DND-41 (cell line): ENCODE data around the gene HHATL.

Source experiments
- ATAC-seq: fragments of 200-7000 bp; cut with Tn5 transposase; 3 replicates; pipeline ENCODE4 v1.9.1; 2021; ENCODE audit warnings: low read depth; ENCODE audit not compliant: insufficient read depth
- DNase-seq: peaks from one replicate; pipeline ENCODE4 v3.0.0-alpha.2; 2020
- H2AFZ ChIP-seq: 2 replicates; pipeline ENCODE4 v1.6.0; 2012; ENCODE audit warnings: low read depth, low read length
- H3K27ac ChIP-seq: 2 replicates; pipeline ENCODE4 v1.5.1; 2012; ENCODE audit warnings: low read length, inconsistent platforms
- H3K27me3 ChIP-seq: fragments of 200-600 bp; sonication (generic); 2 replicates; pipeline ENCODE4 v1.6.0; 2012; ENCODE audit warnings: low read length, mild to moderate bottlenecking, inconsistent platforms; ENCODE audit not compliant: insufficient read depth, poor library complexity
- H3K36me3 ChIP-seq: 2 replicates; pipeline ENCODE4 v1.5.1; 2012; ENCODE audit warnings: low read length, inconsistent platforms; ENCODE audit not compliant: insufficient read depth
- H3K4me1 ChIP-seq: 2 replicates; pipeline ENCODE4 v1.5.1; 2012; ENCODE audit warnings: mild to moderate bottlenecking, low read length; ENCODE audit not compliant: insufficient read depth
- H3K4me2 ChIP-seq: 2 replicates; pipeline ENCODE4 v1.6.0; 2012; ENCODE audit warnings: mild to moderate bottlenecking, moderate library complexity, low read length, inconsistent platforms; ENCODE audit not compliant: insufficient read depth
- H3K4me3 ChIP-seq, 2 experiments: fragments of 200-600 bp in 1 of 2; shearing (Covaris generic) in 1 of 2; 2 replicates each; pipeline ENCODE4 v1.5.1; 2012 to 2016; ENCODE audit warnings: inconsistent platforms in 2 of 2, low read length in 2 of 2, mild to moderate bottlenecking in 2 of 2, low read depth in 1 of 2, moderate library complexity in 1 of 2
- H3K79me2 ChIP-seq: 2 replicates; pipeline ENCODE4 v1.6.0; 2012; ENCODE audit warnings: low read length, inconsistent platforms; ENCODE audit not compliant: insufficient read depth
- H3K9ac ChIP-seq: 2 replicates; pipeline ENCODE4 v1.6.0; 2012; ENCODE audit warnings: low read depth, mild to moderate bottlenecking, inconsistent platforms, low read length, moderate library complexity
- H3K9me3 ChIP-seq: 2 replicates; pipeline ENCODE4 v1.5.1; 2012; ENCODE audit warnings: low read length, moderate library complexity, mild to moderate bottlenecking, inconsistent platforms; ENCODE audit not compliant: insufficient read depth, severe bottlenecking
- H4K20me1 ChIP-seq: 2 replicates; pipeline ENCODE4 v1.6.0; 2012; ENCODE audit warnings: low read length; ENCODE audit not compliant: insufficient read depth
- CTCF ChIP-seq: IDR thresholded peaks from 2 replicates; pipeline ENCODE4 v1.5.1; 2012; ENCODE audit warnings: borderline replicate concordance, low read length, moderate library complexity, mild to moderate bottlenecking; ENCODE audit not compliant: poor library complexity, severe bottlenecking; ENCODE audit errors: extremely low read depth
- EZH2 ChIP-seq: IDR thresholded peaks from 3 replicates; pipeline ENCODE4 v1.6.1; 2012; ENCODE audit warnings: borderline replicate concordance, low read depth, mild to moderate bottlenecking, moderate library complexity, low read length, inconsistent platforms; ENCODE audit not compliant: severe bottlenecking

HHATL gene

GRCh38 chr3:42712344-42712648, 9.7 kb upstream of the HHATL start:
- Histone ChIP-seq H3K27me3 (peaks cover 5% of the 10 kb centered on the region), H3K4me2 (no peak overlapping the region), H4K20me1 (peaks cover 2% of the 10 kb centered on the region; the same call in 1 of the 2 replicates), H3K9me3 (no peaks in the 10 kb centered on the region), H3K4me1 (no peaks in the 10 kb centered on the region), H3K27ac (no peak overlapping the region), H2AFZ (no peak overlapping the region), H3K9ac (no peak overlapping the region), H3K79me2 (no peaks in the 10 kb centered on the region), H3K4me3 (no peak overlapping the region), H3K36me3 (no peaks in the 10 kb centered on the region)
- ATAC-seq, result no peak
- no peak for DNase-seq
- TF ChIP-seq CTCF (no peak), EZH2 (no peak)

GRCh38 chr3:42711491-42712343, 9.1 kb upstream of the HHATL start:
- Histone ChIP-seq H3K9me3 (no peaks in the 10 kb centered on the region), H3K4me3 (no peak overlapping the region), H3K4me1 (no peaks in the 10 kb centered on the region), H3K4me2 (no peak overlapping the region), H3K27me3 (peaks cover 5% of the 10 kb centered on the region), H3K36me3 (no peaks in the 10 kb centered on the region), H4K20me1 (peaks cover 2% of the 10 kb centered on the region; the same call in 1 of the 2 replicates), H2AFZ (no peak overlapping the region), H3K79me2 (no peaks in the 10 kb centered on the region), H3K9ac (no peak overlapping the region), H3K27ac (no peak overlapping the region)
- no peak for ATAC-seq
- no peak for DNase-seq
- TF ChIP-seq CTCF (no peak), EZH2 (no peak)

- Histone ChIP-seq H3K4me2 (no peak overlapping the region), H3K9ac (no peak overlapping the region), H3K4me3 (no peak overlapping the region), H3K9me3 (no peaks in the 10 kb centered on the region), H3K79me2 (no peaks in the 10 kb centered on the region), H4K20me1 (peaks cover 2% of the 10 kb centered on the region), H3K27me3 (peaks cover 9% of the 10 kb centered on the region), H2AFZ (no peak overlapping the region), H3K27ac (no peak overlapping the region), H3K4me1 (no peaks in the 10 kb centered on the region), H3K36me3 (no peaks in the 10 kb centered on the region)
- TF ChIP-seq EZH2 (no peak), CTCF (no peak)
- ATAC-seq (no peak), DNase-seq (no peak)
Observed at GRCh38 chr3:42710323-42711021, 7.9 kb upstream of the HHATL start.
